ENCODE results near the gene AUTS2. TPM values are rescaled to one million over a fixed set of nuclear protein-coding genes. Genes with fewer than 3 reads are reported as not detected.

The AUTS2 gene
- total RNA-seq, 1 experiment from 2014 or later: 30.1 TPM

DNA sequence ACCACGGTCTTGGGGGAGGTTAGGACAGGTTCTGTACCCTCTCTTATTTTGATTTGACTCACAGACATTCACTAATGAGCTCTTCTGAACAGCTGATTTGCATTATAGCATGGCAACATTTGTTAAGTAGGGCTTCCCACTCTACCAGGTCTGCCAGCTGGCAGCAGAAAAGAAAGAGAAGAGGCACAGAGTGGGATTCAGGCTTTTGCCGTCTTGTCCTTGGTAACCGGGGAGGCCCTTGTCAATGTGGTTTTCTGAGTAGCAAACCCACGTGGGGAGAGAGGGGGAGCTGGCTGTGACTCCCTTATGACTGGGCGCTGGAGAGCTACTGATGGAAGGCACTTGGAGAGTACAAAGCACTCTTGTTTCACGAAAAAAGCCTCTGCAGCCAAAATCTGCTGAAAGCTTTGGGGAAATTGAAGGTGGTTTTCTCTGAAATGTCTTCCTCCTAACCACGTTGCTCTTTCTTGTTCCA is 1178.4 kb downstream of the AUTS2 start:
- Histone ChIP-seq H3K9me3 (replicated peaks) (no peaks in the 10 kb centered on the region), H3K36me3 (peaks cover 89% of the 10 kb centered on the region), H3K4me1 (0 out of 2 replicates have a peak, but pooled peaks cover 3% of the 10 kb centered on the region), H3K27ac (no peak overlapping the region), H3K27me3 (no peaks in the 10 kb centered on the region), H3K4me3 (no peak overlapping the region)
- no peak for DNase-seq

DNA sequence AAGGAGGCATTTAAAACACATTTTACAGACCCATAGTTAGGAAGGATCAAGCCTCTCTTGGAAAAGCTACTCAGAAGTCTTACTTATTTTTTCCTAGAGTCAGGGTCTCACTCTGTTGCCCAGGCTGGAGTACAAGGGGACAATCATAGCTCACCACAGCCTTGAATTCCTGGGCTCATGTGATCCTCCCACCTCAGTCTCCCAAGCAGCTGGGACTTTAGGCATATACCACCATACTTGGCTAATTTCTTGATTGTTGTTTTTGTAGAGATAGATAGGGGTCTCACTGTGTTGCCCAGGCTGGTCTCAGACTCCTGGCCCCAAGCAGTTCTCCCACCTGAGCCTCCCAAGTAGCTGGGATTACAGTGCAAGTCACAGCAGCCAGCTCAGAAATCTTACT is 1179.0 kb downstream of the AUTS2 start:
- H3K36me3 ChIP-seq: peaks cover 91% of the 10 kb centered on the region
- no peak overlapping the region for H3K4me3 ChIP-seq
- no peak for DNase-seq
- H3K27me3 ChIP-seq: no peaks in the 10 kb centered on the region
- H3K9me3 ChIP-seq (replicated peaks): no peaks in the 10 kb centered on the region
- no peak overlapping the region for H3K27ac ChIP-seq
- 0 out of 2 replicates have a peak, but pooled peaks cover 3% of the 10 kb centered on the region for H3K4me1 ChIP-seq

DNA sequence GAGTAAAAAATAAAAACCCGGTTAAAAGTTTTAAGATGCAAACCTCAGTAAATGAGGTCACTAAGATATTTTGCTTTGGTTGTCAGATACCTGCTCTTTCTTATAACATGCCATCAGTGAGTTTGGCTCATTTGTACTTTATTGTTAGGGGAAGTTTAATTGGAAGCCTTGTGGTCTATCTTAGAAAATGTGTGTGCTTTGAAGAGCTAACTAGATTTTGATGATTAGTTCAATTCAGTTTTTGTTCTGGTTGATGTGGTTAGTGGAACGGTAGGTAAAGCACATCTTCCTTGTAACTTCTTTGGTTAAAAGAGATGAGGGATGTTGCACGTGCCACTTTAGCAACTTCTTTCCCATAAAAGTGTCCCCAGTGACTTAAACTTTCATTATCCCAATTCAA is 1180.3 kb downstream of the AUTS2 start:
- Histone ChIP-seq H3K27ac (no peak overlapping the region), H3K27me3 (no peaks in the 10 kb centered on the region), H3K4me1 (0 out of 2 replicates have a peak, but pooled peaks cover under 1% of the 10 kb centered on the region), H3K4me3 (no peak overlapping the region), H3K36me3 (peaks cover 93% of the 10 kb centered on the region), H3K9me3 (replicated peaks) (no peaks in the 10 kb centered on the region)
- no peak for DNase-seq

DNA sequence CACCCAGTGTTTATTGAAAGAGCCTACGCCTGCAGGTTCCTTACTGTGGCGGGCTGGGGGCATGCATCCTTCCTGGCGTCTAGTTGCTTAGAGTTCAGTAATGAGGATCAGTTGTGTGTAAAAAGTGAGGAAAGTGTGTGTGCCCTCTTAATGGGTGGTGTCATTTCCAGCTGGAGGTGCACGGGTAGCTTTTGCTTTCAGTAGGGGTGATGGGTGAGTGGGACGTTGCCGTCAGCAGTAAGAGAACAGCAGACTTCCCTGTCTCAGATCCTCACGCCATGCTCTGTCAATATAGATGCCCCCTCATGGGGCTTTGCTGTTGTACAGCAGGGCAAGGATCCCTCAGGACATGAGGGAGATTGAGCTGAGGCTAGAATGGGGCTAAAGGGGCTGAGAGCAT is 1181.0 kb downstream of the AUTS2 start:
- no peak overlapping the region for H3K27ac ChIP-seq
- H3K4me3 ChIP-seq: no peak overlapping the region
- no peaks in the 10 kb centered on the region for H3K27me3 ChIP-seq
- no peak for DNase-seq
- no peaks in the 10 kb centered on the region for H3K4me1 ChIP-seq
- peaks cover 94% of the 10 kb centered on the region for H3K36me3 ChIP-seq
- H3K9me3 ChIP-seq (replicated peaks): no peaks in the 10 kb centered on the region

DNA sequence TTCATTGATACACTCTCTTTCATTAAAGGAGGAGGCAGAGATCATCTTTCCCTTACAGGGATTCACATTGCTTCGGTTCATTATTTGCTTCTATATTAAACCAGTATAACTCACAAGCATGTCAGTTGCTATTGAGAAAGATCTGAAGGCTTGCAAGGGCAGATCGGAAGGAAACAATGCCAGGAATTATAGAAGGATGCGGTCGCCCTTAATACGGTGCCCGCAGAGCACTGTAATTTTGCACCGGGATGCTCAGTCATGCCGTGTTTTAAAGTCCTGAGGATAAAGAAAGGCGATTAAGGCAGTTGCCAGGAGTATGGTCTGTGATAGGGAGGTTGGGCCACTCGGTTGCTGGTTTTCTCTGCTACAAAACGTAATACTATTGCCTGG is 1183.6 kb downstream of the AUTS2 start:
- no peaks in the 10 kb centered on the region for H3K9me3 ChIP-seq (replicated peaks)
- H3K27ac ChIP-seq: no peak overlapping the region
- no peak overlapping the region for H3K4me3 ChIP-seq
- H3K36me3 ChIP-seq: peaks cover 92% of the 10 kb centered on the region
- no peak for DNase-seq
- no peaks in the 10 kb centered on the region for H3K4me1 ChIP-seq
- H3K27me3 ChIP-seq: no peaks in the 10 kb centered on the region

DNA sequence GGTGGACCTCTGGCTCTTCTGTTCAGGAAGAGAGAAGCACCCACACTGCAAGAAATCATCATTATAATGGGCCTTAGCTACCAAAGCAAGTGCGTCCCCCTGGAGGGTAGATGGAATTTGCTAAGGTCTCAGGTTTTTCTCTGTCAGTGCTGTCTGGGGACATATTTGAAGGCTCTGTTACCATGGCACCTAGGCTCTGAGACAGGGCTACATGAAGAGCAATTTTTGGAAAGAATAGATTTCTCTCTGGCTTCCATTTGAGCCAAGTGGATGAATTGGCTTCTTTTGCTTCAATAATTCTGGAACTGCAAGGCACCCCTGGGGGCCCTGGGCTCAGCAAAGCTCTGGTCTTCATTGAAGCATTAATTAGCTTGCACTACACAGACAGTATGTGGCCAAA is 1184.5 kb downstream of the AUTS2 start:
- Histone ChIP-seq H3K4me3 (no peak overlapping the region), H3K9me3 (replicated peaks) (no peaks in the 10 kb centered on the region), H3K4me1 (no peaks in the 10 kb centered on the region), H3K36me3 (peaks cover 92% of the 10 kb centered on the region), H3K27ac (no peak overlapping the region), H3K27me3 (no peaks in the 10 kb centered on the region)
- no peak for DNase-seq

DNA sequence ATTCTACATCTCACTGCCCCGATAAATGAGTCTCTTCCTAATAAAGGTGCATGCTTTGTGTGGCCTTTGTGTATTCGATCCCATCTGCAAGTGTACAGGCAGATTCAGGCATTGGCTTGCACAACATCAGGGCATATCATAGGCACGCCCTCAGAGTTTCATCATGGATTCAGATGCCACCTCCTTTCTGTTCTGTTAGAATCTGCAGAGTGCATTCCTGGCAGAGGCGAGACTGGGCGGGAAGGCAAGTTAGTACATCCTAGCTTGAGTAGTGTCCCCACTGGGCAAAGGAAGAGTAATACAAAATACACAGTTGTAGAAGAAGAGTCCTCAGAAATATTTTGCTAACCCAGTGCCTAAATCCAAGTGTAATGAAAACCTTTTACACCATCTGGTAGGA is 1187.2 kb downstream of the AUTS2 start:
- H3K27me3 ChIP-seq: no peaks in the 10 kb centered on the region
- DNase-seq: no peak
- H3K27ac ChIP-seq: no peak overlapping the region
- no peaks in the 10 kb centered on the region for H3K4me1 ChIP-seq
- no peaks in the 10 kb centered on the region for H3K9me3 ChIP-seq (replicated peaks)
- H3K4me3 ChIP-seq: no peak overlapping the region
- H3K36me3 ChIP-seq: peaks cover 96% of the 10 kb centered on the region

DNA sequence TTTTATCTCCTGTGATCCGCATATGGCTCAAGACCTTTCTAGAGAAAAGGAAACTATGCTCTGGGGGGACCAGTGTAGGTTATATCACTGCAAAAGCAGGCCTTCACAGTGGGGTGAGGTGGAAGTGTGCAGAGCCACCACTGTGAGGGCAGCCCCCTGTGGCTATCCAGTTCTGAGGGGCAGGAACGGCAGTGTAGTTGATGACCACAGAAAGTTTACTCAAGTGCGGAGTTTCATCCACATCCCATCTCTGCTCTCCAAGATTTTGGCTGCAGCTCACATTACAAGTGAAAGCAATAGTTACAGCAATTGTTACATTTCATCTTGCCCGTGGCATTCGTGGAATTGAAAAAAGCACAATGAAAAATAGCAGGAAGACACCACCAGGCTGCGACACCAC is 1187.8 kb downstream of the AUTS2 start:
- Histone ChIP-seq H3K27me3 (no peaks in the 10 kb centered on the region), H3K4me3 (no peak overlapping the region), H3K36me3 (peaks cover 96% of the 10 kb centered on the region), H3K9me3 (replicated peaks) (no peaks in the 10 kb centered on the region), H3K27ac (no peak overlapping the region), H3K4me1 (no peaks in the 10 kb centered on the region)
- DNase-seq: no peak

DNA sequence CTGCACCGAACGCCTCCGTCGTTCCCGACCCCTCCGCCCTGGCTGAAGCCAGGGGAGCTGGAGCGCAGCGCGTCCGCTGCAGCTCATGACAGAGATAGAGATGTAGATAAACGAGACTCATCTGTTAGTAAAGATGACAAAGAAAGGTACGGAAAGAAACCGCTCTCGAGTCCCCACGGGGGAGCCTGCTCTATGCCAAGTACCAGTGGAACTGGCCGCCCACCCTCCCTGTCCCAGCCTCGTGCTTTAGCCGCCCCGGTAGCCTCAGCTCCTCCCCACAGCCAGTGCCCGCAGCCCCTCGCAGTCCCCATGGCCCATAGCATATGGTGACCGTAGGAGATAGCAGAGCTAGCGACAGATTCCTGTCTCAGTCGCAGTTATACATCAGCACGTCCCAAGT is 1189.0 kb downstream of the AUTS2 start:
- Histone ChIP-seq H3K4me3 (no peak overlapping the region), H3K36me3 (peaks cover 98% of the 10 kb centered on the region)

DNA sequence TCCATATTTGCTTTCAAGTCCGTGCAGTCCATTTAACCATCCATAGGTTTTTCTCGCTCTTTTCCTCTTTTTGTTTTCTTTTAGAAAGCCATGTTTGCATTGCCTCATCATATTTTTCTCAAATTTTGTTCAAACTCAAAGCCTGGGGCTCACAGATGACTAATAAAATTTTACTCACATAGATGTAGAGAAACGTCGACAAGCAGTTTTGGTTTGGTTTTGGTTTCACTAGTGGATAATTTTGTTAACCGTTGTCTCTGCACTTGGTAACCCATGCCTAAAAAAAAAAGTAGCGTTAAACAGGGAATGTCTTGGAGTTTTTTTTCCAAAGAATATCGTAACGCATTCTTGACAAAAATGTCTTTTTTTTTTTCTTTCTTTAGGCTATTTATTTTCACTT is 1189.5 kb downstream of the AUTS2 start:
- H3K27ac ChIP-seq: no peak overlapping the region
- no peaks in the 10 kb centered on the region for H3K9me3 ChIP-seq (replicated peaks)
- H3K27me3 ChIP-seq: no peaks in the 10 kb centered on the region
- peaks cover 98% of the 10 kb centered on the region for H3K36me3 ChIP-seq
- no peaks in the 10 kb centered on the region for H3K4me1 ChIP-seq
- H3K4me3 ChIP-seq: no peak overlapping the region
- no peak for DNase-seq

More for the DNA sequence above, 1189.0 kb downstream of the AUTS2 start:
- DNase-seq: no peak
- no peak overlapping the region for H3K27ac ChIP-seq
- no peaks in the 10 kb centered on the region for H3K9me3 ChIP-seq (replicated peaks)
- no peaks in the 10 kb centered on the region for H3K27me3 ChIP-seq
- no peaks in the 10 kb centered on the region for H3K4me1 ChIP-seq

DNA sequence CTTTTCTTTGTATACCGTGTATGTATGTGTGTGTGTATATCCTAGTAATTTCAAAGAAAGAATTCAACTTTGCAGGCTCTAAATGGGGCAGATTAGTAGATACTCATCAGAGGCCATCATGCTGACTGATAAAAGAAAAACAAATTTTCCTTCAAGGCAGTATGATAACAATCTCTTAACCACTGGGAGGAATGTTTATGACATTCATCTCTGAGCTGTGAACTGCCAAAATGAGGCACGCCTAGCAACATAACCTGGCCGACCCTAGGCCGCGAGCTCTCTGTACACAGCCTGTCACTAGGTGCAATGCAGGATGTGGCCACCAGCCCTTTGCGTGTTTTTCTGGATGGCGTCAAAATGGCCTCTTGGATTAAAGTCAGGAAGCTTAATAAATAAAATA is 1190.0 kb downstream of the AUTS2 start:
- H3K36me3 ChIP-seq: peaks cover 98% of the 10 kb centered on the region

DNA sequence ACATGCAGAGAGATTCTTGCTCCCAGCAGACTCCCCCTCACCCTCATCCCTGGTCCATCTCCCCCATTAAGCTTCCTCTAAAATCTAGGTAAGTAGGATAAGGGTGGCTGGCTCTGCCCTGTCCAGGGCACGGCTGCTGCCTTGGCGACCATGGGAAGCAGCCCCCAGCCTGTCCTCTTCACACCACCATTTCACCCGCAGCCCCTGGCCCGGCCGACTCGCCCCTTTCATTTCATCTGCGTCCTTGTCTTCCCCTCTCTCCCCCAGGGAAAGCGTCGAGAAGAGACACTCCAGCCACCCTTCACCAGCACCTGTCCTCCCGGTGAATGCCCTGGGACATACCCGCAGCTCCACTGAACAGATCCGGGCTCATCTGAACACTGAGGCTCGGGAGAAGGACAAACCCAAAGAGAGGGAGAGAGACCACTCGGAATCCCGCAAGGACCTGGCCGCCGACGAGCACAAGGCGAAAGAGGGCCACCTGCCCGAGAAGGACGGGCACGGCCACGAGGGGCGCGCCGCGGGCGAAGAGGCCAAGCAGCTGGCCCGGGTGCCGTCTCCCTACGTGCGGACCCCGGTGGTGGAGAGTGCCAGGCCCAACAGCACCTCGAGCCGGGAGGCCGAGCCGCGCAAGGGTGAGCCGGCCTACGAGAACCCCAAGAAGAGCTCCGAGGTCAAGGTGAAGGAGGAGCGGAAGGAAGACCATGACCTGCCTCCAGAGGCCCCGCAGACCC is 1191.4 kb downstream of the AUTS2 start:
- no peaks in the 10 kb centered on the region for H3K9me3 ChIP-seq (replicated peaks)
- no peak overlapping the region for H3K4me3 ChIP-seq
- no peaks in the 10 kb centered on the region for H3K27me3 ChIP-seq
- DNase-seq: no peak
- H3K36me3 ChIP-seq: peaks cover 94% of the 10 kb centered on the region
- no peaks in the 10 kb centered on the region for H3K4me1 ChIP-seq
- H3K27ac ChIP-seq: no peak overlapping the region

More for the DNA sequence above, 1190.0 kb downstream of the AUTS2 start:
- Histone ChIP-seq H3K4me1 (no peaks in the 10 kb centered on the region), H3K9me3 (replicated peaks) (no peaks in the 10 kb centered on the region), H3K4me3 (no peak overlapping the region), H3K27ac (no peak overlapping the region), H3K27me3 (no peaks in the 10 kb centered on the region)
- no peak for DNase-seq

DNA sequence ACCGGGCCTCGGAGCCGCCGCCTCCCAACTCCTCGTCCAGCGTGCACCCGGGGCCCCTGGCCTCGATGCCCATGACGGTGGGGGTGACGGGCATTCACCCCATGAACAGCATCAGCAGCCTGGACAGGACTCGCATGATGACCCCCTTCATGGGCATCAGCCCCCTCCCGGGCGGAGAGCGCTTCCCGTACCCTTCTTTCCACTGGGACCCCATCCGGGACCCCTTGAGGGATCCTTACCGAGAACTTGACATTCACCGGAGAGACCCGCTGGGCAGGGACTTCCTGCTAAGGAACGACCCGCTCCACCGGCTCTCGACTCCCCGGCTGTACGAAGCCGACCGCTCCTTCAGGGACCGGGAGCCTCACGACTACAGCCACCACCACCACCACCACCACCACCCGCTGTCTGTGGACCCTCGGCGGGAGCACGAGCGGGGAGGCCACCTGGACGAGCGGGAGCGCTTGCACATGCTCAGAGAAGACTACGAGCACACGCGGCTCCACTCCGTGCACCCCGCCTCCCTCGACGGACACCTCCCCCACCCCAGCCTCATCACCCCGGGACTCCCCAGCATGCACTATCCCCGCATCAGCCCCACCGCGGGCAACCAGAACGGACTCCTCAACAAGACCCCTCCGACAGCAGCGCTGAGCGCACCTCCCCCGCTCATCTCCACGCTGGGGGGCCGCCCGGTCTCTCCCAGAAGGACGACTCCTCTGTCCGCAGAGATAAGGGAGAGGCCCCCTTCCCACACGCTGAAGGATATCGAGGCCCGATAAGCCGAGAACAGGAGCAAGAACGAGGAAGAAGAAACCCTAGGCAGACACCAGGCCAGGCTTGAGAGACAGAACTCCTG is 1192.2 kb downstream of the AUTS2 start:
- Histone ChIP-seq H3K36me3 (peaks cover 90% of the 10 kb centered on the region), H3K4me3 (no peak overlapping the region), H3K27ac (no peak overlapping the region), H3K4me1 (no peaks in the 10 kb centered on the region), H3K9me3 (replicated peaks) (no peaks in the 10 kb centered on the region), H3K27me3 (no peaks in the 10 kb centered on the region)
- DNase-seq: no peak

DNA sequence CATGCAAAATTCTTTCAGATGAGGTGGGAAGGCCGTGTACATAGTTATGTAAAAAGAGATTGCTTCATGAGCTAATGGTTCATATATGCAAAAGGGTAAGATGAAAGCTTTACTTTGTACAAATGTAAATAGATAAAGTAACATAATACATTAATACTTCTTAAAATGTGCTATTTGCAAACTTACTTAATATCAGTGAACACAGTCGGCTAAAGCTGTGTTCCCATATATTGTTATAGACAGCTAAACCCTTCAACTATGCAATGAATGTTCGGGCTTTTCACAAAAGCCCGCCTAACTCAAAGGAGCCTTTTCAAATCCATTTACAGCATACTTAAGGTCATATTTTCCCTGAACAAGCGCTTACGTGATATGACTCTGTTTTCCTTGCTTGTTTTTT is 1193.1 kb downstream of the AUTS2 start:
- no peaks in the 10 kb centered on the region for H3K27me3 ChIP-seq
- DNase-seq: no peak
- peaks cover 84% of the 10 kb centered on the region for H3K36me3 ChIP-seq
- no peak overlapping the region for H3K4me3 ChIP-seq
- no peak overlapping the region for H3K27ac ChIP-seq
- H3K9me3 ChIP-seq (replicated peaks): no peaks in the 10 kb centered on the region
- H3K4me1 ChIP-seq: no peaks in the 10 kb centered on the region

DNA sequence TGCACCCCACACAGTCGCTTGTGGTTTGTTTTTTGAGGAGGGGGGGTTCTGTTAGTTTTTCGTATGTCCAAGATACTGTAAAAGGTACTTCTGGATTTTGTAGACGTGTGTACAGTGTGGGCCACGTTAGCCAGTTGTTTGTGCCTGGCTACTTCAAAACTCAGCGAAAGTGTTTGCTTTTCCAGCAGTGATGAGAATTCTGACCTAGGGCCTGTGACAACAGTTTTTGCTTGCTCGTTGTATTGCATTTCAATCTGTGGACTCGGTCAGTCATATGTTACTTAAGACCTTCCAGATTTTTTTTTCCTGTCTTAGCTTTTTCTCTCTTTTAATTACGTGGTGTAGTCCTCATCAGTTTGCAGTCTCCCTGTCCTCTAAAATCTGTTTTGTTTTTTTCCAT is 1194.8 kb downstream of the AUTS2 start:
- Histone ChIP-seq H3K27ac (no peak overlapping the region), H3K27me3 (no peaks in the 10 kb centered on the region), H3K4me3 (no peak overlapping the region), H3K4me1 (no peaks in the 10 kb centered on the region), H3K36me3 (peaks cover 67% of the 10 kb centered on the region), H3K9me3 (replicated peaks) (no peaks in the 10 kb centered on the region)
- DNase-seq: no peak

Data from SJCRH30 (cell line).